NCI-H146 (cell line): ENCODE measurements around the gene CLIP2.
"Not testable (repeated sequence)": the region's sequence is repeated elsewhere in the genome, so short reads cannot be mapped to it uniquely, and the experiment has no call there.

Experiments used
- DNase-seq: peaks from one replicate; lab custom pipeline; 2025; lab: John Stamatoyannopoulos, UW

CLIP2 gene

GRCh38 chr7:74430961-74431466, 141.8 kb downstream of the CLIP2 start:
- peak; percentile 14 for DNase-seq

DNA sequence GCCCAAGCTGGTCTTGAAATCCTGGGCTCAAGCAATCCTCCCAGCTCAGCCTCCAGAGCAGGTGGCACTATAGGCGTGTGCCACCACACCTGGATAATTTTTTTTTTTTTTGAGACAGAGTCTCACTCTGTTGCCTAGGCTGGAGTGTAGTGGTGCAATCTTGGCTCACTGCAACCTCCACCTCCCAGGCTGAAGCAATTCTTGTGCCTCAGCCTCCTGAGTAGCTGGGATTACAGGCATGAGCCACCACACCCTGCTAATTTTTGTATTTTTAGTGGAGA, 148.0 kb downstream of the CLIP2 start:
- DNase-seq, result not testable (repeated sequence)

GRCh38 chr7:74438327-74438726, 149.1 kb downstream of the CLIP2 start:
- no peak for DNase-seq

DNA sequence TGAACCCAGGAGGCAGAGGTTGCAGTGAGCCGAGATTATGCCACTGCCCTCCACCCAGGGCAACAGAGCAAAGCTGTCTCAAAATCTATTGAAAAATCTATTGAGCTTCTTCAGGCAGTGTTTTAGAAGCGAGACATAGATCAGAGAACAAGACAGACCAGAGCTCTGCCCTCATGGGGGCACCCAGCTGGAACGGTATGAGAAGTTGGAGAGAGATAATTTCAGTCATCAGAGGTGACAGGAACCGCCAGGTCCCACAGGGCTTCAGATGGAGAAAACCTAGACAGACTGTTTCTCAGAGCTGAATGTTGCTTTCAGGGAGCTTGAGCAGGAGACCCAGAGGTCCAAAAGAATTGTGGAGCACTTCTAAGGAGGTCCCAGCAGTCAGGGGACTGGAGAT, 150.3 kb downstream of the CLIP2 start:
- no peak for DNase-seq

- not testable (repeated sequence) for DNase-seq
Measured at GRCh38 chr7:74440143-74440542, 150.9 kb downstream of the CLIP2 start.

GRCh38 chr7:74441801-74442200, 152.6 kb downstream of the CLIP2 start:
- DNase-seq, result no peak

GRCh38 chr7:74443543-74444247, 154.5 kb downstream of the CLIP2 start:
- DNase-seq, result peak; percentile 64

GRCh38 chr7:74449144-74449543, 159.9 kb downstream of the CLIP2 start:
- DNase-seq, result no peak

GRCh38 chr7:74449809-74450397, 160.7 kb downstream of the CLIP2 start:
- DNase-seq, result peak; percentile 39

GRCh38 chr7:74452748-74453321, 163.6 kb downstream of the CLIP2 start:
- peak; percentile 49 for DNase-seq

GRCh38 chr7:74453322-74454011, 164.3 kb downstream of the CLIP2 start, which contains the start of gene GTF2IRD1:
GTF2IRD1 (plus strand) TSS chr7:74453906; CDS start chr7:74508081, 54,175 bp downstream.
- peak; percentile 87 for DNase-seq

DNA sequence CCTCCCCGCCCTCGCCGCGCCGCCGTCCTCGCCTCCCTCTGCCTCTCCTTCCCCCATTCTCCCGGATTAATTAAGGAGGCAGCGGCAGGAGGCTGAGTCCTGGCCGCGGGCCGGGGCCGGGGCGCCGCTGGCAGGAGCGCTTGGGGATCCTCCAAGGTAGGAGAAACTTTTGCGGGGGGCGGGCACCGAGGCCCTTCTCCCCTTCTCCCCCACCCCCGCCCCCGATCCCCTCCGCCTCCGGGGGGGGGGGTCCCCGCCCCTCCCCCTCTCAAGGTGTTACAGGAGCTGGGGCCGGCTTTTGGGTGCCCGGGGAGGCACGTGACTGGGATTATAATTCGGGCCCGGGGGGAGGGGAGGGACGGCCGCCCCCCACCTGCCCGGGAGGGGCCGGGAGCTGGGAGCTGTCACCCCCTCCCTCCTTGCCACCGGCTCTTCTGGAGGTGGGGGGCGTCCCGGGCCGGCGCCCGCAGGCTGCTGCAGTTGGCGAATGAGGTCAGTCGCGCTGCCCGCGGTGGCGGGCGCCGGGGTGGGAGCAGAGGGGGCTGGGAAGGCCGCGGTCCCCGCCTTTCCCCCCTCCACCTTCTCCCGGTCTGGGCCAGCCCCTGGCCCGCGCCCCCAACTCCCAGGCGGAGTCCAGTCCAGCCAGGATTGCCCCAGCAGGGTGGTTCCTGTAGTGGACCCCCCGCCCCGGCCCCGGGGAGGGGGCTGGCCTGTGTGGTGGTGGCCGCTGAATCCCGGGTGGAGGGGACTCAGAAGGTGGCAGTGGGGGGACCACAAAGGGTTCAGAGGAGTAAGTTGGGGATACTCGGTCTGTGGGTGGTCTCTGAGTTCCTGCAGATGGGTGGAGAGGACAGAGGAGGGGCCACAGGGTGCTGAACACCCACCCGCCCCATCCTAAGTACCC, 165.1 kb downstream of the CLIP2 start:
- DNase-seq, result peak; percentile 52

DNA sequence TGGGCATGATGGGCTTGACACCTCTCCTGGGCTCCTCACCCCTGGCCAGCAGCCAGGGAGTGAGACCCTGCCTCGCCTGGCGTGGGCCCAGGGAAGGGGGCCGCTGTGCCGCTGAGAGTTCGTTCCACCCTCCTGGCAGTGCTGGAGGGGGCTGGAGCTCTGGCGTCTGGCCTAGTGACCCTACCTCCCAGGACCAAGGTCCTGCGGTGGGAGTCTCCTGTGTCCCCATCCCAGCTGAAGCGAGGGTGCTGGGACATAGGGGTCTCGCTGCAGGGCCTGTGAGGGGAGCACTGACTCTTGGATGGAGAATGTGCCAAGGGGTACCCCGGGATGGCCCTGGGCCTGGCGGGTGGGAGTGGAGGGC, 165.7 kb downstream of the CLIP2 start:
- no peak for DNase-seq

GRCh38 chr7:74455291-74455804, 166.1 kb downstream of the CLIP2 start:
- peak; percentile 6 for DNase-seq
